RWPE2 (cell line): ENCODE measurements around the gene LAMC1.

ENCODE experiments used
- ATAC-seq: fragments of 200-7000 bp; cut with Tn5 transposase; 3 replicates; pipeline ENCODE4 v1.9.1; 2021; ENCODE audit warnings: low read depth
- DNase-seq: peaks from one replicate; pipeline ENCODE4 v3.0.0-alpha.2; 2020; ENCODE audit warnings: low spot score
- H3K27ac ChIP-seq: fragments of 450-650 bp; 2 replicates; pipeline ENCODE4 v1.5.1; 2017; ENCODE audit warnings: mild to moderate bottlenecking; ENCODE audit not compliant: poor library complexity, severe bottlenecking
- H3K27me3 ChIP-seq: fragments of 250-450 bp; sonication (Bioruptor Pico); 2 replicates; pipeline ENCODE4 v1.5.1; 2021; ENCODE audit warnings: mild to moderate bottlenecking, moderate library complexity; ENCODE audit not compliant: insufficient read depth, poor library complexity, severe bottlenecking
- H3K36me3 ChIP-seq: fragments of 250-450 bp; sonication (Bioruptor Pico); 2 replicates; pipeline ENCODE4 v1.5.1; 2020; ENCODE audit warnings: low read depth, mild to moderate bottlenecking, moderate library complexity
- H3K4me1 ChIP-seq: fragments of 250-450 bp; sonication (Bioruptor Pico); 2 replicates; pipeline ENCODE4 v1.5.1; 2021; ENCODE audit warnings: mild to moderate bottlenecking, moderate library complexity; ENCODE audit not compliant: insufficient read depth, poor library complexity, severe bottlenecking
- H3K4me3 ChIP-seq: fragments of 250-450 bp; sonication (Bioruptor Pico); 2 replicates; pipeline ENCODE4 v1.5.1; 2021; ENCODE audit warnings: mild to moderate bottlenecking, moderate library complexity; ENCODE audit not compliant: severe bottlenecking
- H3K9me3 ChIP-seq: fragments of 250-450 bp; sonication (Bioruptor Pico); 2 replicates; pipeline ENCODE4 v1.5.1; 2021; ENCODE audit warnings: mild to moderate bottlenecking, moderate library complexity; ENCODE audit not compliant: severe bottlenecking
- TF ChIP-seq, protein P1 (sequence below): fragments of 450-650 bp; IDR thresholded peaks from one replicate; pipeline ENCODE4 v1.5.1; 2017; ENCODE audit warnings: mild to moderate bottlenecking, moderate library complexity; ENCODE audit not compliant: poor library complexity, severe bottlenecking

Gene LAMC1

DNA sequence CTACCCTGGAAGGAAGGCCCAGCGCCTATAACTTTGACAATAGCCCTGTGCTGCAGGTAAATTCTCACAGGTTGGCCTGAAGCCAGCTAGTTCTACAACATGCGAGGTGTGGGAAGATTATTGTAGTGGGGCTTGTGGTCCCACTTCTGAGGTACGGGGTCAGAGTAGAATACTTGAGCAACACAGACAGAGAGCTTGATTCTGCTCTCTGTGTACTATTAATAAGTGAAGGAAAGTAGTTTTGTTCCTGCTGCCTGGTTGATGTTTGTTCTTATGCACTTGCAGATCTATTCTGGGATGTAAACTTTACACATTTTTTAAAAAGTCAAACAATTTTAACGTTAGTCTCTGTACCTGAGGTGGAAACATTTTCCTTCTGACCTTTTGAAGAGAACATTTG lies 80.4 kb downstream of the LAMC1 start:
- Histone ChIP-seq H3K4me3 (no peak overlapping the region), H3K4me1 (peaks cover 17% of the 10 kb centered on the region), H3K36me3 (peaks cover 50% of the 10 kb centered on the region), H3K9me3 (no peaks in the 10 kb centered on the region), H3K27me3 (no peaks in the 10 kb centered on the region), H3K27ac (no peak overlapping the region)
- TF ChIP-seq, protein P1, sequence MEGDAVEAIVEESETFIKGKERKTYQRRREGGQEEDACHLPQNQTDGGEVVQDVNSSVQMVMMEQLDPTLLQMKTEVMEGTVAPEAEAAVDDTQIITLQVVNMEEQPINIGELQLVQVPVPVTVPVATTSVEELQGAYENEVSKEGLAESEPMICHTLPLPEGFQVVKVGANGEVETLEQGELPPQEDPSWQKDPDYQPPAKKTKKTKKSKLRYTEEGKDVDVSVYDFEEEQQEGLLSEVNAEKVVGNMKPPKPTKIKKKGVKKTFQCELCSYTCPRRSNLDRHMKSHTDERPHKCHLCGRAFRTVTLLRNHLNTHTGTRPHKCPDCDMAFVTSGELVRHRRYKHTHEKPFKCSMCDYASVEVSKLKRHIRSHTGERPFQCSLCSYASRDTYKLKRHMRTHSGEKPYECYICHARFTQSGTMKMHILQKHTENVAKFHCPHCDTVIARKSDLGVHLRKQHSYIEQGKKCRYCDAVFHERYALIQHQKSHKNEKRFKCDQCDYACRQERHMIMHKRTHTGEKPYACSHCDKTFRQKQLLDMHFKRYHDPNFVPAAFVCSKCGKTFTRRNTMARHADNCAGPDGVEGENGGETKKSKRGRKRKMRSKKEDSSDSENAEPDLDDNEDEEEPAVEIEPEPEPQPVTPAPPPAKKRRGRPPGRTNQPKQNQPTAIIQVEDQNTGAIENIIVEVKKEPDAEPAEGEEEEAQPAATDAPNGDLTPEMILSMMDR: no peak
- ATAC-seq: no peak
- DNase-seq: no peak

DNA sequence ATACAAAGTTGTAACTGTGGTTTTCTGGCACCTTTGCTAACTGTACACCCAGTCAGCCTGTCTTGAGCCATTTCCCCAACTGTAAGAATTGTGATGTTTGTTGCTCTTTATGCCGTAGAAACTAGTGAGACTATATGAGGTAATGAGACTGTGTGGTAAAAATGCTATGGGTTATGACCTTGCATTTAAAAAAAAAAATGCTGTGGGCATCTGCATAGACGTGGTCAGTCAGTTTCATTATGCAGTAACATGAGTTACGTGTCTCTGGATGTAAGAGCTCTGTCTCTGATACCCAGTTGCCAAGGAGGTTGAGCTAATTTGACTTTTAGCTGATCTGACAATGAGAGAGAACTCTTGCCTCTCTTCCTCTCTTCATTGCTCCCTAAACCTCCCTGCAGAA lies 82.2 kb downstream of the LAMC1 start:
- Histone ChIP-seq H3K4me1 (peaks cover 12% of the 10 kb centered on the region), H3K36me3 (peaks cover 52% of the 10 kb centered on the region)

DNA sequence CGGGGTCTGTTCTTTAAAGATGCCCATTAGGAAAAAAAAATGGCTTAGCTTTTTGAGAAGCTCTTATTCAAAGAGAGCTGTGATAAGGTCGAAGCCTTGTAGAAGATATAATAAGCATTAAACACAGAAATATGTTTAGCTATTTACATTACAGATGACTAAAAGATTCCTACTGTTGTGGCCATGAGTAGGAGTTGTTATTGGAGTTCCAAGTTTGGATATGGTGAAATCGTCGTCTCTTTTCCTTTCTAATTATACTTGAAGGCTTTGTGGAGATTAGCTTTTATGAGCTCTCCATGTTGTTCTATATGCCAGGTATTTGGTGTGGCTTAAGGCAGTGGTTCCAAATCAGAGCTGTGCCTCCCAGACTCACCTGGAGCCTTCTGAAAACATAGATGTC lies 82.9 kb downstream of the LAMC1 start:
- no peak for DNase-seq
- Histone ChIP-seq H3K4me3 (no peak overlapping the region), H3K27ac (no peak overlapping the region), H3K27me3 (no peaks in the 10 kb centered on the region), H3K4me1 (peaks cover 5% of the 10 kb centered on the region), H3K9me3 (no peaks in the 10 kb centered on the region), H3K36me3 (peaks cover 57% of the 10 kb centered on the region)
- no peak for ATAC-seq
- TF ChIP-seq, protein P1: no peak

More for the DNA sequence above, 82.2 kb downstream of the LAMC1 start:
- H3K27me3 ChIP-seq: no peaks in the 10 kb centered on the region
- ATAC-seq (no peak), DNase-seq (no peak)
- TF ChIP-seq, protein P1: no peak
- no peak overlapping the region for H3K4me3 ChIP-seq
- no peaks in the 10 kb centered on the region for H3K9me3 ChIP-seq
- no peak overlapping the region for H3K27ac ChIP-seq

DNA sequence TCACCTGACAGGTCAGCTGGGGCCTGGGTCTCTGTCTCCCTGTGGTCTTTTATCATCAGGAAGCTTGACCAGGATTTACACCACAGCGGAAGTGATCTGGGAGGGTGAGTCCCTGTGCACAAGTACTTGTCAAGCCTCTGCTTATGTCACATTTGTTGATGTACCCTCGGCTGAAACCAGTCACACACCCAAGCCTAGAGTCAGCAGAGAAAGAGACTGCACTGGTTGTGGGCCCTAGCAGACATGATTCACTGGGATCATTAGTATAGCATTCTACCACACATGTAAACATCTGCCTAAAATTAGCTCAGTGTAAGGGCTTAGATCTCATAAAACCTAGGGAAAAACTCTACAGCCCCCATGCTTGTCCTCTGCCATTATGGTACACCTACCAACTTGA lies 83.5 kb downstream of the LAMC1 start:
- Histone ChIP-seq H3K4me1 (no peaks in the 10 kb centered on the region), H3K4me3 (no peak overlapping the region), H3K27me3 (no peaks in the 10 kb centered on the region), H3K36me3 (peaks cover 63% of the 10 kb centered on the region), H3K9me3 (no peaks in the 10 kb centered on the region), H3K27ac (no peak overlapping the region)
- DNase-seq (no peak), ATAC-seq (peak; percentile 12; the same call in 1 of the 3 replicates)
- TF ChIP-seq, protein P1: no peak

DNA sequence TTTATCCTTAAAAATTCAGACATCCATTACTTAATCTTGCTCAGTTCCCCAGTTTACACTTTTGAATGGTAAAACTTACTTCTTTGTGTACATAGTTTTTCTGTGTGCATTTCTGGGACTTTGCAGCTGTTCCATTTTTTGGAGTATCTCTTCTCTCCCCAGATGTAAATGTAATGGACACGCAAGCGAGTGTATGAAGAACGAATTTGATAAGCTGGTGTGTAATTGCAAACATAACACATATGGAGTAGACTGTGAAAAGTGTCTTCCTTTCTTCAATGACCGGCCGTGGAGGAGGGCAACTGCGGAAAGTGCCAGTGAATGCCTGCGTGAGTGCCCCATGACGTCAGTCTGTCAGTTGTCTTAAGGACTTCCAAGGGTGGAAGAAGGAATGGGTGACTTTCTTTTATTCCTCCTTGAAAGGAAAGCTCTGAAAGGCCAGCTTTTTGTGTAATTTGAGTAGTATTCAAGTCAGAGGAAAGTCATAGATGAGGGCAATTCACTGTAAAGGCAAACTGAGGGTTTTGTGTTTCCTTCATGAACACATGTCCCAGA lies 87.2 kb downstream of the LAMC1 start:
- Histone ChIP-seq H3K27me3 (no peaks in the 10 kb centered on the region), H3K36me3 (peaks cover 63% of the 10 kb centered on the region)

More for the DNA sequence above, 87.2 kb downstream of the LAMC1 start:
- TF ChIP-seq, protein P1: no peak
- DNase-seq: no peak
- H3K4me3 ChIP-seq: no peak overlapping the region
- no peaks in the 10 kb centered on the region for H3K4me1 ChIP-seq
- ATAC-seq: no peak
- no peak overlapping the region for H3K27ac ChIP-seq
- H3K9me3 ChIP-seq: no peaks in the 10 kb centered on the region
